H1 (cell line): Measurements from ENCODE around the gene TRIM67. TPM values are rescaled to one million over a fixed set of nuclear protein-coding genes. Genes with fewer than 3 reads are reported as not detected.

Experiments
- CTCF ChIA-PET: fragments of 300-600 bp; sonication (Branson Sonifier 250); formaldehyde crosslinking; loops from one replicate; lab custom pipeline; 2021; ENCODE audit not compliant: partially characterized antibody; lab: Charles Lee
- POLR2A ChIA-PET: fragments of 300-600 bp; sonication (Branson Sonifier 250); formaldehyde crosslinking; loops from one replicate; lab custom pipeline; 2021; ENCODE audit warnings: inconsistent platforms; ENCODE audit not compliant: partially characterized antibody; lab: Charles Lee
- DNase-seq, 2 experiments: peaks; one replicate each; pipeline versions ENCODE4 v3.0.0 to v3.0.0-alpha.2; 2010 to 2022; ENCODE audit warnings: low spot score in 2 of 2, low read depth in 1 of 2, mixed read lengths in 1 of 2
- FAIRE-seq: peaks from 2 replicates; lab custom pipeline; 2011; peaks lifted over from hg19 to GRCh38; lab: Jason Lieb, UNC
- H2AFZ ChIP-seq: 2 replicates; pipeline ENCODE4 v1.8.1; 2012; ENCODE audit warnings: low read length, inconsistent platforms
- H2AK5ac ChIP-seq: 2 replicates; pipeline ENCODE4 v1.6.1; 2013; ENCODE audit warnings: low read depth, low read length
- H2BK120ac ChIP-seq: replicated peaks from 2 replicates; pipeline ENCODE3; 2013; ENCODE audit warnings: low read depth, low read length, inconsistent platforms
- H2BK12ac ChIP-seq: 2 replicates; pipeline ENCODE4 v1.6.1; 2013; ENCODE audit warnings: low read depth, low read length
- H2BK15ac ChIP-seq: 2 replicates; pipeline ENCODE4 v1.6.1; 2013; ENCODE audit warnings: low read length
- H2BK20ac ChIP-seq: 2 replicates; pipeline ENCODE4 v1.6.1; 2013; ENCODE audit warnings: low read length
- H2BK5ac ChIP-seq: 2 replicates; pipeline ENCODE4 v1.6.1; 2013; ENCODE audit warnings: low read depth, low read length
- H3K14ac ChIP-seq: 2 replicates; pipeline ENCODE4 v1.6.1; 2013; ENCODE audit warnings: inconsistent platforms; ENCODE audit not compliant: insufficient read length
- H3K18ac ChIP-seq: 2 replicates; pipeline ENCODE4 v1.6.1; 2013; ENCODE audit warnings: low read length; ENCODE audit errors: extremely low read depth
- H3K23ac ChIP-seq: 2 replicates; pipeline ENCODE4 v1.6.1; 2013; ENCODE audit warnings: inconsistent platforms; ENCODE audit not compliant: insufficient read length
- H3K23me2 ChIP-seq: 2 replicates; pipeline ENCODE4 v1.6.1; 2013; ENCODE audit warnings: low read depth, low read length
- H3K27ac ChIP-seq: 2 replicates; pipeline ENCODE4 v1.6.1; 2011; ENCODE audit warnings: low read depth, low read length, inconsistent platforms
- H3K27me3 ChIP-seq, 4 experiments: replicated peaks in 1 of 4; 1 replicate in 1 of 4; 2 replicates in 3 of 4; pipeline versions ENCODE4 v1.6.1 to v1.8.1; 2011 to 2013; ENCODE audit warnings: low read length in 3 of 4, mild to moderate bottlenecking in 3 of 4, inconsistent platforms in 2 of 4, mixed read lengths in 2 of 4, moderate library complexity in 1 of 4; ENCODE audit not compliant: control insufficient read depth in 3 of 4, insufficient read depth in 3 of 4; ENCODE audit errors: extremely low read depth in 1 of 4
- H3K36me3 ChIP-seq, 4 experiments: 2 replicates each; pipeline versions ENCODE4 v1.6.1 to v1.8.1; 2011 to 2013; ENCODE audit warnings: mild to moderate bottlenecking in 4 of 4, low read length in 3 of 4, moderate library complexity in 2 of 4, control low read depth in 1 of 4, inconsistent platforms in 1 of 4; ENCODE audit not compliant: insufficient read depth in 4 of 4, control insufficient read depth in 2 of 4
- H3K4ac ChIP-seq: replicated peaks from 2 replicates; pipeline ENCODE3; 2013; ENCODE audit warnings: low read length, low read depth, mixed read lengths, inconsistent platforms; ENCODE audit not compliant: insufficient read length
- H3K4me1 ChIP-seq, 4 experiments: replicated peaks in 1 of 4; 1 replicate in 1 of 4; 2 replicates in 3 of 4; pipeline versions ENCODE4 v1.6.1 to v1.8.1; 2011 to 2013; ENCODE audit warnings: low read length in 3 of 4, inconsistent platforms in 2 of 4, mixed read lengths in 1 of 4; ENCODE audit not compliant: insufficient read depth in 4 of 4, control insufficient read depth in 3 of 4
- H3K4me2 ChIP-seq, 2 experiments: 2 replicates each; pipeline versions ENCODE4 v1.6.1 to v1.8.1; 2011 to 2013; ENCODE audit warnings: low read depth in 2 of 2, low read length in 2 of 2, control low read depth in 1 of 2, inconsistent platforms in 1 of 2, mild to moderate bottlenecking in 1 of 2; ENCODE audit not compliant: insufficient read depth in 1 of 2
- H3K4me3 ChIP-seq, 4 experiments: fragments of 200-600, 300-600 bp in 1 of 4; sonication (generic), shearing (Covaris generic), sonication (Bioruptor Twin) in 1 of 4; 2 replicates each; pipeline versions ENCODE4 v1.5.1 to v1.8.1; 2011 to 2016; ENCODE audit warnings: low read length in 4 of 4, low read depth in 3 of 4, control low read depth in 2 of 4, inconsistent platforms in 2 of 4, mild to moderate bottlenecking in 2 of 4, mixed read lengths in 1 of 4, moderate library complexity in 1 of 4; ENCODE audit not compliant: insufficient read depth in 2 of 4; ENCODE audit errors: extremely low read depth in 1 of 4
- H3K56ac ChIP-seq: replicated peaks from 2 replicates; pipeline ENCODE3; 2013; ENCODE audit warnings: low read depth, mild to moderate bottlenecking, mixed read lengths, low read length, inconsistent platforms; ENCODE audit not compliant: insufficient read length
- H3K79me1 ChIP-seq: 2 replicates; pipeline ENCODE4 v1.6.1; 2013; ENCODE audit warnings: low read depth, low read length, control low read depth
- H3K79me2 ChIP-seq, 2 experiments: 2 replicates each; pipeline versions ENCODE4 v1.6.1 to v1.8.1; 2012 to 2013; ENCODE audit warnings: low read length in 2 of 2, mild to moderate bottlenecking in 2 of 2, inconsistent platforms in 1 of 2; ENCODE audit not compliant: insufficient read depth in 2 of 2, control insufficient read depth in 1 of 2
- H3K9ac ChIP-seq, 4 experiments: replicated peaks in 1 of 4; 1 replicate in 1 of 4; 2 replicates in 3 of 4; pipeline versions ENCODE4 v1.6.1 to v1.8.1; 2011 to 2013; ENCODE audit warnings: low read depth in 3 of 4, low read length in 3 of 4, control low read depth in 2 of 4, mild to moderate bottlenecking in 2 of 4, moderate library complexity in 2 of 4, inconsistent platforms in 1 of 4; ENCODE audit errors: extremely low read depth in 1 of 4
- H3K9me3 ChIP-seq, 2 experiments: 2 replicates each; pipeline versions ENCODE4 v1.6.1 to v1.8.1; 2012 to 2013; ENCODE audit warnings: mild to moderate bottlenecking in 2 of 2, moderate library complexity in 2 of 2, control low read depth in 1 of 2, inconsistent platforms in 1 of 2, low read depth in 1 of 2, low read length in 1 of 2, mixed read lengths in 1 of 2; ENCODE audit not compliant: insufficient read depth in 2 of 2
- H4K20me1 ChIP-seq, 2 experiments: replicated peaks in 1 of 2; 2 replicates each; pipeline versions ENCODE3 to v1.8.1; 2011 to 2013; ENCODE audit warnings: inconsistent platforms in 2 of 2, low read length in 2 of 2, mild to moderate bottlenecking in 1 of 2; ENCODE audit not compliant: insufficient read depth in 2 of 2, control insufficient read depth in 1 of 2
- H4K5ac ChIP-seq: 2 replicates; pipeline ENCODE4 v1.6.1; 2013; ENCODE audit warnings: low read length, low read depth, mixed read lengths, inconsistent platforms; ENCODE audit not compliant: insufficient read length
- H4K8ac ChIP-seq: 2 replicates; pipeline ENCODE4 v1.8.0; 2013; ENCODE audit warnings: mild to moderate bottlenecking, moderate library complexity, low read length, inconsistent platforms; ENCODE audit not compliant: insufficient read depth; ENCODE audit errors: extremely low read depth
- H4K91ac ChIP-seq: replicated peaks from 2 replicates; pipeline ENCODE3; 2013; ENCODE audit warnings: low read length, mixed read lengths, inconsistent platforms; ENCODE audit not compliant: insufficient read length
- BCL11A ChIP-seq, 2 experiments: IDR thresholded peaks; one replicate each; pipeline ENCODE4 v1.6.1; 2011; ENCODE audit warnings: low read depth in 2 of 2, low read length in 2 of 2, mild to moderate bottlenecking in 2 of 2
- HDAC6 ChIP-seq: IDR thresholded peaks from one replicate; pipeline ENCODE4 v1.7.1; 2012; ENCODE audit warnings: low read depth, mild to moderate bottlenecking, inconsistent platforms, low read length, moderate library complexity
- NANOG ChIP-seq: IDR thresholded peaks from 2 replicates; pipeline ENCODE4 v1.6.1; 2011; ENCODE audit warnings: low read length, low read depth, mild to moderate bottlenecking, inconsistent platforms; ENCODE audit not compliant: insufficient read depth, poor library complexity, severe bottlenecking
- SP1 ChIP-seq: IDR thresholded peaks from 2 replicates; pipeline ENCODE4 v1.6.1; 2011; ENCODE audit warnings: low read depth, low read length
- SP2 ChIP-seq: IDR thresholded peaks from 2 replicates; pipeline ENCODE4 v1.6.1; 2012; ENCODE audit warnings: mild to moderate bottlenecking, low read length, inconsistent platforms
- WGBS, 2 experiments: shearing (Covaris generic) in 1 of 2; methylation state at CpG; one replicate each; pipeline versions ENCODE4 v1.1.6 to v1.1.7; 2013 to 2015; ENCODE audit warnings: low lambda C conversion rate in 2 of 2, mixed read lengths in 2 of 2, inconsistent platforms in 1 of 2, low coverage in 1 of 2, missing lambda C conversion rate in 1 of 2; ENCODE audit not compliant: insufficient replicate concordance in 2 of 2, insufficient coverage in 1 of 2, insufficient read length in 1 of 2; ENCODE audit errors: extremely low coverage in 1 of 2, missing lambda C conversion rate in 1 of 2; 5-methylcytosine and 5-hydroxymethylcytosine counted together
- polyA plus RNA-seq, 7 experiments: library from polyadenylated mRNA; depleted of rRNA in 3 of 7; stranded (reverse) in 5 of 7; unstranded in 2 of 7; fragments of >200 nt in 5 of 7; fragments of 200-250 nt in 2 of 7; gene quantifications; 1 replicate in 5 of 7; 2 replicates in 1 of 7; 4 replicates in 1 of 7; pipeline versions ENCODE4 v1.2.1 to v1.2.3, GENCODE V29; 2011 to 2013; ENCODE audit warnings: missing spikeins in 2 of 7, mixed read lengths in 2 of 7
- total RNA-seq: library from RNA; stranded (reverse); fragmentation: NEBNext Ultra II Directional; extraction: Animal tissue kit (Norgen Biotek cat#: 25700); gene quantifications from 2 replicates; pipeline ENCODE4 v1.2.1, GENCODE V29; 2021
- TF ChIP-seq, protein P1 (sequence below), 3 experiments: IDR thresholded peaks; 1 replicate in 2 of 3; 2 replicates in 1 of 3; pipeline versions ENCODE4 v1.5.1 to v1.6.1; 2011; ENCODE audit warnings: low read length in 3 of 3, mild to moderate bottlenecking in 3 of 3, inconsistent platforms in 2 of 3, low read depth in 1 of 3, moderate library complexity in 1 of 3; ENCODE audit not compliant: insufficient read depth in 1 of 3; ENCODE audit errors: control extremely low read depth in 1 of 3
- TF ChIP-seq, protein P2 (sequence below): IDR thresholded peaks from 2 replicates; pipeline ENCODE4 v1.6.1; 2012; ENCODE audit warnings: inconsistent platforms
- TF ChIP-seq, protein P3 (sequence below): IDR thresholded peaks from 2 replicates; pipeline ENCODE4 v1.6.1; 2011; ENCODE audit warnings: low read depth, mild to moderate bottlenecking, low read length; ENCODE audit not compliant: insufficient read depth

The TRIM67 gene
- total and polyA plus RNA-seq, 2 of the 8 experiments (the other 6 are each of a cell fraction or from before 2014, with no cell fraction given) = under 0.01 TPM; not detected in 1

DNA sequence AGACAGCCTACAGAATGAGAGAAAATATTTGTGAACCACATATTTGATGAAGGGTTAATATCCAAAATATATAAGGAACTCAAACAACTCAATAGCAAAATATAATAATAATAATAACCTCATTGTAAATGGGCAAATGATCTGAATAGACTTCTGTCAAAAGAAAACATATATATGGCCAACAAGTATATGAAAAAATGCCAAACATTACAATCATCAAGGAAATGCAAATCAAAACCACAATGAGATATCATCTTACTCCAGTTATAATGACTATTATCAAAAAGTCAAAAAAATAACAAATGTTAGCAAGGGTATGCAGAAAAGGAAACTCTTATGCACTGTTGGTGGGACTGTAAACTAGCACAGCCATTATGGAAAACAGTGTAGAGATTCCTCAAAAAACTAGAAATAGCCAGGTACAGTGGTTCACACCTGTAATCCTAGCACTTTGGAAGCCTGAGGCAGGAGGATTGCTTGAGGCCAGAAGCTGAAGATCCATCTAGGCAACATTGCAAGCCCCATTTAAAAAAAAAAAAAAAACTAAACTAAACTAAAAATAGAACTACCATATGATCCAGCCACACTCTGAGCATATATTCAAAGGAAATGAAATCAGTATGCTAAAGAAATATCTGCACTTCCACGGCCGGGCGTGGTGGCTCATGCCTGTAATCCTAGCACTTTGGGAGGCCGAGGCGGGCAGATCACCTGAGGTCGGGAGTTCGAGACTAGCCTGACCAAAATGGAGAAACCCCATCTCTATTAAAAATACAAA lies 17.3 kb upstream of the TRIM67 start:
- H2AK5ac ChIP-seq = no peak overlapping the region
- no peak overlapping the region for H2AFZ ChIP-seq
- no peaks in the 10 kb centered on the region for H3K4me1 ChIP-seq
- no peak for FAIRE-seq
- no peak overlapping the region for H3K27ac ChIP-seq
- peaks cover 0 to 7% (median 3%) of the 10 kb centered on the region in 4 experiments; a peak in 3 of 7 replicates for H3K27me3 ChIP-seq
- no peaks in the 10 kb centered on the region for H3K9me3 ChIP-seq
- H3K4me2 ChIP-seq = no peak overlapping the region
- H4K8ac ChIP-seq = no peak overlapping the region
- no peak overlapping the region for H4K91ac ChIP-seq
- WGBS, 2 experiments = 76% methylated on average over 7 of the region's 7 CpGs; no CpG with 5 or more reads in 1 of the 2 experiments
- H4K20me1 ChIP-seq = no peaks in the 10 kb centered on the region
- no peak overlapping the region for H3K14ac ChIP-seq
- no peak for DNase-seq
- H3K79me1 ChIP-seq = no peaks in the 10 kb centered on the region
- H3K79me2 ChIP-seq = no peaks in the 10 kb centered on the region
- no peaks in the 10 kb centered on the region for H3K23me2 ChIP-seq
- no peak overlapping the region for H3K4me3 ChIP-seq
- no peak overlapping the region for H3K18ac ChIP-seq
- no peak overlapping the region for H2BK20ac ChIP-seq
- no peaks in the 10 kb centered on the region for H3K36me3 ChIP-seq
- no peak overlapping the region for H4K5ac ChIP-seq
- no peak overlapping the region for H2BK120ac ChIP-seq
- H3K56ac ChIP-seq = no peak overlapping the region
- ChIA-PET CTCF (interaction anchor here (0.6 kb wide), 1 partner anchor 228 kb away, joined by 3 read pairs; no protein-coding TSS in a partner anchor), POLR2A (no interaction called here)
- H3K23ac ChIP-seq = no peak overlapping the region
- no peak overlapping the region for H3K9ac ChIP-seq
- H2BK12ac ChIP-seq = no peak overlapping the region
- H2BK5ac ChIP-seq = no peak overlapping the region
- no peak overlapping the region for H2BK15ac ChIP-seq
- H3K4ac ChIP-seq = no peak overlapping the region
- TF ChIP-seq, protein P1, sequence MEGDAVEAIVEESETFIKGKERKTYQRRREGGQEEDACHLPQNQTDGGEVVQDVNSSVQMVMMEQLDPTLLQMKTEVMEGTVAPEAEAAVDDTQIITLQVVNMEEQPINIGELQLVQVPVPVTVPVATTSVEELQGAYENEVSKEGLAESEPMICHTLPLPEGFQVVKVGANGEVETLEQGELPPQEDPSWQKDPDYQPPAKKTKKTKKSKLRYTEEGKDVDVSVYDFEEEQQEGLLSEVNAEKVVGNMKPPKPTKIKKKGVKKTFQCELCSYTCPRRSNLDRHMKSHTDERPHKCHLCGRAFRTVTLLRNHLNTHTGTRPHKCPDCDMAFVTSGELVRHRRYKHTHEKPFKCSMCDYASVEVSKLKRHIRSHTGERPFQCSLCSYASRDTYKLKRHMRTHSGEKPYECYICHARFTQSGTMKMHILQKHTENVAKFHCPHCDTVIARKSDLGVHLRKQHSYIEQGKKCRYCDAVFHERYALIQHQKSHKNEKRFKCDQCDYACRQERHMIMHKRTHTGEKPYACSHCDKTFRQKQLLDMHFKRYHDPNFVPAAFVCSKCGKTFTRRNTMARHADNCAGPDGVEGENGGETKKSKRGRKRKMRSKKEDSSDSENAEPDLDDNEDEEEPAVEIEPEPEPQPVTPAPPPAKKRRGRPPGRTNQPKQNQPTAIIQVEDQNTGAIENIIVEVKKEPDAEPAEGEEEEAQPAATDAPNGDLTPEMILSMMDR (IDR thresholded peaks at IDR 0.05; ENCODE audit: control extremely low read depth in 1 of 3, insufficient read depth in 1 of 3, low read depth in 1 of 3, low read length in 3 of 3) = no peak
- TF ChIP-seq HDAC6 (no peak), SP1 (no peak), BCL11A (IDR thresholded peaks at IDR 0.05; ENCODE audit: low read depth in 2 of 2, low read length in 2 of 2) (no peak), SP2 (no peak), NANOG (no peak)
- TF ChIP-seq, protein P2, sequence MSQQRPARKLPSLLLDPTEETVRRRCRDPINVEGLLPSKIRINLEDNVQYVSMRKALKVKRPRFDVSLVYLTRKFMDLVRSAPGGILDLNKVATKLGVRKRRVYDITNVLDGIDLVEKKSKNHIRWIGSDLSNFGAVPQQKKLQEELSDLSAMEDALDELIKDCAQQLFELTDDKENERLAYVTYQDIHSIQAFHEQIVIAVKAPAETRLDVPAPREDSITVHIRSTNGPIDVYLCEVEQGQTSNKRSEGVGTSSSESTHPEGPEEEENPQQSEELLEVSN = no peak
- TF ChIP-seq, protein P3, sequence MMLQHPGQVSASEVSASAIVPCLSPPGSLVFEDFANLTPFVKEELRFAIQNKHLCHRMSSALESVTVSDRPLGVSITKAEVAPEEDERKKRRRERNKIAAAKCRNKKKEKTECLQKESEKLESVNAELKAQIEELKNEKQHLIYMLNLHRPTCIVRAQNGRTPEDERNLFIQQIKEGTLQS = no peak
